K562 (cell line): ENCODE results near the gene ASB11. TPM values are rescaled to one million over a fixed set of nuclear protein-coding genes. Genes with fewer than 3 reads are reported as not detected.
A peak's percentile ranks its signal among the peaks of the same experiment; 100 is the strongest.

ENCODE experiments used
- ATAC-seq: fragments of 200-7000 bp; cut with Tn5 transposase; 3 replicates; pipeline ENCODE4 v1.9.1; 2020; ENCODE audit warnings: moderate library complexity
- BruUV-seq: library from RNA; stranded (reverse); fragments of 400-500 nt; replicated peaks from 2 replicates; lab custom pipeline; 2021; lab: Mats Ljungman, UMichigan
- CTCF ChIA-PET: fragments of 300-600 bp; formaldehyde crosslinking; extraction: SDS; loops from one replicate; lab custom pipeline; 2021; ENCODE audit warnings: low intra/inter-chr PET ratio; lab: Yijun Ruan, JAX
- POLR2A ChIA-PET: fragments of 300-600, 350-650 bp; sonication (Branson Sonifier 250); formaldehyde crosslinking; extraction: SDS; loops from one replicate; lab custom pipeline; 2021; ENCODE audit warnings: antibody characterized with exemption, inconsistent platforms; lab: Yijun Ruan, JAX
- DNase-seq, 4 experiments: peaks; one replicate each; pipeline versions ENCODE4 v3.0.0 to v3.0.0-alpha.2; 2011 to 2018; ENCODE audit warnings: low spot score in 3 of 4, mixed read lengths in 3 of 4; ENCODE audit errors: extremely low read depth in 1 of 4
- FAIRE-seq: peaks from 2 replicates; lab custom pipeline; 2011; peaks lifted over from hg19 to GRCh38; lab: Jason Lieb, UNC
- H2AFZ ChIP-seq: 2 replicates; pipeline ENCODE4 v1.6.0; 2011; ENCODE audit warnings: low read depth, low read length, control low read depth, inconsistent platforms
- H3K27ac ChIP-seq: fragments of 200-600 bp; 3 replicates; pipeline ENCODE4 v1.8.0; 2011; ENCODE audit warnings: low read depth, mild to moderate bottlenecking, control low read depth, inconsistent platforms, low read length, moderate library complexity, mixed read lengths; ENCODE audit errors: extremely low read depth
- H3K27me3 ChIP-seq, 2 experiments: fragments of 300-600 bp in 1 of 2; 2 replicates in 1 of 2; 3 replicates in 1 of 2; pipeline versions ENCODE4 v1.6.0 to v1.8.0; 2011; ENCODE audit warnings: inconsistent platforms in 2 of 2, low read length in 2 of 2, mild to moderate bottlenecking in 1 of 2, mixed read lengths in 1 of 2, moderate library complexity in 1 of 2; ENCODE audit not compliant: control insufficient read depth in 2 of 2, insufficient read depth in 2 of 2
- H3K36me3 ChIP-seq: fragments of 300-600 bp; 3 replicates; pipeline ENCODE4 v1.8.0; 2011; ENCODE audit warnings: mild to moderate bottlenecking, low read length, inconsistent platforms; ENCODE audit not compliant: control insufficient read depth, insufficient read depth
- H3K4me1 ChIP-seq, 2 experiments: fragments of 200-600 bp in 1 of 2; replicated peaks in 1 of 2; 2 replicates in 1 of 2; 3 replicates in 1 of 2; pipeline versions ENCODE4 v1.5.1 to v1.8.0; 2011; ENCODE audit warnings: inconsistent platforms in 2 of 2, low read length in 2 of 2, mild to moderate bottlenecking in 1 of 2, mixed read lengths in 1 of 2, moderate library complexity in 1 of 2; ENCODE audit not compliant: control insufficient read depth in 2 of 2, insufficient read depth in 2 of 2
- H3K4me2 ChIP-seq: 2 replicates; pipeline ENCODE4 v1.6.1; 2011; ENCODE audit warnings: low read length, control low read depth, inconsistent platforms, mixed read lengths; ENCODE audit not compliant: insufficient read depth
- H3K4me3 ChIP-seq: fragments of 200-600 bp; sonication (generic), shearing (Covaris generic); 2 replicates; pipeline ENCODE4 v1.5.1; 2016; ENCODE audit warnings: control low read depth, inconsistent platforms
- H3K79me2 ChIP-seq: fragments of 200-600 bp; 3 replicates; pipeline ENCODE4 v1.8.0; 2011; ENCODE audit warnings: low read length, inconsistent platforms; ENCODE audit not compliant: control insufficient read depth, insufficient read depth
- H3K9ac ChIP-seq, 2 experiments: 2 replicates each; pipeline versions ENCODE4 v1.6.0 to v1.6.1; 2011; ENCODE audit warnings: low read depth in 2 of 2, low read length in 2 of 2, control low read depth in 1 of 2, inconsistent platforms in 1 of 2, mild to moderate bottlenecking in 1 of 2, mixed read lengths in 1 of 2; ENCODE audit not compliant: insufficient read depth in 1 of 2
- H3K9me1 ChIP-seq: one replicate; pipeline ENCODE4 v1.6.0; 2011; ENCODE audit warnings: inconsistent platforms, mild to moderate bottlenecking, low read length, moderate library complexity; ENCODE audit not compliant: control insufficient read depth, insufficient read depth
- H3K9me3 ChIP-seq: replicated peaks from 2 replicates; pipeline ENCODE4 v1.5.1; 2011; ENCODE audit warnings: low read depth, low read length, inconsistent platforms; ENCODE audit not compliant: control insufficient read depth, insufficient read depth
- H4K20me1 ChIP-seq: replicated peaks from 2 replicates; pipeline ENCODE4 v1.6.1; 2011; ENCODE audit warnings: low read length, inconsistent platforms, mixed read lengths; ENCODE audit not compliant: control insufficient read depth, insufficient read depth
- REST ChIP-seq, 2 experiments: fragments of 450-650 bp; formaldehyde crosslinking in 1 of 2; IDR thresholded peaks; 2 replicates each; pipeline versions ENCODE4 v1.4.0 to v1.6.1; 2014 to 2020; ENCODE audit warnings: mild to moderate bottlenecking in 2 of 2, borderline replicate concordance in 1 of 2, low read depth in 1 of 2
- ZNF445 ChIP-seq: fragments of 250-450 bp; sonication (Bioruptor Pico); IDR thresholded peaks from 2 replicates; pipeline ENCODE4 v1.4.0; 2020; ENCODE audit warnings: low read depth, mild to moderate bottlenecking, moderate library complexity
- WGBS: fragments of 100-300 bp; shearing (Covaris generic); methylation state at CpG from one replicate; pipeline ENCODE4 v1.1.6; 2016; ENCODE audit warnings: low coverage, mixed read lengths; ENCODE audit not compliant: insufficient coverage; ENCODE audit errors: missing lambda C conversion rate; 5-methylcytosine and 5-hydroxymethylcytosine counted together
- in situ Hi-C: fragments of 300-500 bp; cut with MboI; formaldehyde crosslinking; loops from 4 replicates; pipeline ENCODE4 v1.15.0; 2018; ENCODE audit warnings: inconsistent platforms, mixed read lengths
- intact Hi-C: fragments of 100-400 bp; cut with micrococcal nuclease; formaldehyde crosslinking; loops from 2 replicates; pipeline ENCODE4 v1.14.2; 2022
- polyA plus RNA-seq, 8 experiments: library from polyadenylated mRNA; depleted of rRNA in 4 of 8; stranded (reverse) in 5 of 8; unstranded in 3 of 8; fragments of >200 nt; fragmentation: Nextera tagmentation in 2 of 8; fragmentation: Illumina TruSeq in 1 of 8; extraction: Ambion mirVana in 2 of 8; extraction: Trizol in 1 of 8; gene quantifications; 2 replicates each; pipeline versions ENCODE4 v1.2.1 to v1.2.3, GENCODE V29; 2011 to 2014; ENCODE audit warnings: inconsistent platforms in 1 of 8, missing spikeins in 1 of 8
- total RNA-seq, 7 experiments: library from RNA; depleted of rRNA in 6 of 7; stranded (reverse); fragments of >200 nt in 6 of 7; fragmentation: Illumina TruSeq in 2 of 7; extraction: Trizol in 2 of 7; gene quantifications; 2 replicates each; pipeline versions ENCODE4 v1.2.1 to v1.2.3, GENCODE V29; 2011 to 2021; ENCODE audit warnings: low replicate concordance in 1 of 7

ASB11 gene
- total and polyA plus RNA-seq, 9 of the 15 experiments (the other 6 are each of a cell fraction or from before 2014, with no cell fraction given), result not detected

- no peaks in the 10 kb centered on the region for H4K20me1 ChIP-seq
- no peak overlapping the region for H3K4me2 ChIP-seq
- no peaks in the 10 kb centered on the region for H3K9me3 ChIP-seq
- CTCF ChIA-PET, result no interaction called here
- FAIRE-seq (no peak), DNase-seq (no peak), ATAC-seq (no peak)
- H3K36me3 ChIP-seq, result no peaks in the 10 kb centered on the region
- in situ Hi-C loops, result no loop called here
- TF ChIP-seq ZNF445 (CRISPR knock-in tag) (no peak), REST (IDR thresholded peaks at IDR 0.05; ENCODE audit: borderline replicate concordance) (peak; percentile 79), REST (CRISPR knock-in tag; IDR thresholded peaks at IDR 0.05; ENCODE audit: low read depth) (no peak)
- H3K9ac ChIP-seq, result no peak overlapping the region
- no peak overlapping the region for H3K4me3 ChIP-seq
- POLR2A ChIA-PET, result interaction anchor here (0.8 kb wide), 1 partner anchor 13 kb away, joined by 3 read pairs; no protein-coding TSS in a partner anchor
- 17% methylated on average over 1 of the region's 1 CpG for WGBS
- intact Hi-C loops, result no loop called here
- no peak overlapping the region for H2AFZ ChIP-seq
- no TSS peak for BruUV-seq
- no peaks in the 10 kb centered on the region for H3K79me2 ChIP-seq
- H3K27ac ChIP-seq, result no peak overlapping the region
- H3K4me1 ChIP-seq, result no peaks in the 10 kb centered on the region
- no peaks in the 10 kb centered on the region for H3K9me1 ChIP-seq
- H3K27me3 ChIP-seq, result no peaks in the 10 kb centered on the region
Observed at GRCh38 chrX:15277604-15278003, 37.8 kb downstream of the ASB11 start.
